CD4-positive, alpha-beta T cell treated with Interleukin-12 subunit alpha and Interleukin-12 subunit beta, for 1 hour (primary cell): ENCODE data around the gene RNF44.
"Not testable (repeated sequence)": the region's sequence is repeated elsewhere in the genome, so short reads cannot be mapped to it uniquely, and the experiment has no call there.

Source experiments
- DNase-seq: peaks from one replicate; pipeline ENCODE4 v3.0.0-alpha.2; 2020

The RNF44 gene

GRCh38 chr5:176515396-176515795, 21.8 kb downstream of the RNF44 start:
- no peak for DNase-seq

- no peak for DNase-seq
These were observed 22.8 kb downstream of the RNF44 start for GRCh38 chr5:176514244-176514950.

GRCh38 chr5:176513788-176514187, 23.4 kb downstream of the RNF44 start:
- DNase-seq: no peak

- DNase-seq: no peak
These were observed 28.6 kb downstream of the RNF44 start for GRCh38 chr5:176508603-176509002.

GRCh38 chr5:176507911-176508310, 29.3 kb downstream of the RNF44 start:
- DNase-seq: no peak

GRCh38 chr5:176503496-176503895, 33.7 kb downstream of the RNF44 start:
- no peak for DNase-seq

GRCh38 chr5:176501333-176501732, 35.9 kb downstream of the RNF44 start:
- no peak for DNase-seq

GRCh38 chr5:176500511-176500910, 36.7 kb downstream of the RNF44 start:
- DNase-seq: no peak

GRCh38 chr5:176499273-176499672, 37.9 kb downstream of the RNF44 start:
- DNase-seq: no peak

- DNase-seq: no peak
These were observed 39.4 kb downstream of the RNF44 start for GRCh38 chr5:176497852-176498251.

- DNase-seq: no peak
These were observed 44.8 kb downstream of the RNF44 start for GRCh38 chr5:176492431-176492830.

GRCh38 chr5:176491901-176492300, 45.3 kb downstream of the RNF44 start:
- DNase-seq: no peak

GRCh38 chr5:176491101-176491502, 46.1 kb downstream of the RNF44 start:
- DNase-seq: no peak

GRCh38 chr5:176490301-176490700, 46.9 kb downstream of the RNF44 start:
- no peak for DNase-seq

- DNase-seq: no peak
These were observed 48.1 kb downstream of the RNF44 start for GRCh38 chr5:176489077-176489476.

GRCh38 chr5:176487160-176487559, 50.0 kb downstream of the RNF44 start:
- DNase-seq: not testable (repeated sequence)

- no peak for DNase-seq
These were observed 50.9 kb downstream of the RNF44 start for GRCh38 chr5:176486189-176486757.

- DNase-seq: no peak
These were observed 52.0 kb downstream of the RNF44 start for GRCh38 chr5:176485176-176485575.

- DNase-seq: no peak
These were observed 55.5 kb downstream of the RNF44 start for GRCh38 chr5:176481711-176482110.
